Transverse colon (tissue), 4 donors: ENCODE measurements around the gene COPB2. TPM values are rescaled to one million over a fixed set of nuclear protein-coding genes. Genes with fewer than 3 reads are reported as not detected.

ENCODE experiments used
- DNase-seq: peaks from one replicate; pipeline ENCODE4 v3.0.0-alpha.2; 2019
- H3K27ac ChIP-seq, 4 donors: fragments of 200-600 bp; sonication (generic); 2 replicates each; pipeline ENCODE4 v1.5.1; 2016 to 2018; ENCODE audit warnings: inconsistent platforms in 4 of 4
- H3K27me3 ChIP-seq: fragments of 200-600 bp; sonication (generic); 2 replicates; pipeline ENCODE4 v1.5.1; 2017; ENCODE audit warnings: inconsistent platforms
- H3K36me3 ChIP-seq, 4 donors: fragments of 200-600 bp; sonication (generic); 2 replicates each; pipeline ENCODE4 v1.5.1; 2017 to 2019; ENCODE audit warnings: inconsistent platforms in 4 of 4
- H3K4me1 ChIP-seq, 4 donors: fragments of 200-600 bp; sonication (generic); 2 replicates each; pipeline ENCODE4 v1.5.1; 2017 to 2020; ENCODE audit warnings: inconsistent platforms in 4 of 4
- H3K4me3 ChIP-seq, 4 donors: fragments of 200-600 bp; sonication (generic); 1 replicate in 1 of 4; 2 replicates in 3 of 4; pipeline versions ENCODE4 v1.5.1 to v1.6.1; 2017 to 2019; ENCODE audit warnings: inconsistent platforms in 4 of 4
- H3K9me3 ChIP-seq, 2 donors: fragments of 200-600 bp; sonication (generic); 2 replicates each; pipeline ENCODE4 v1.5.1; 2017 to 2019; ENCODE audit warnings: inconsistent platforms in 2 of 2
- CTCF ChIP-seq, 5 experiments: fragments of 200-600 bp in 3 of 5; fragments of 450-650 bp in 2 of 5; sonication (generic) in 3 of 5; IDR thresholded peaks; 1 replicate in 2 of 5; 2 replicates in 3 of 5; pipeline ENCODE4 v1.5.1; 2016 to 2017; ENCODE audit warnings: antibody characterized with exemption in 5 of 5, inconsistent platforms in 3 of 5, mild to moderate bottlenecking in 2 of 5, moderate library complexity in 1 of 5
- EP300 ChIP-seq: sonication (generic); formaldehyde crosslinking; IDR thresholded peaks from one replicate; pipeline ENCODE4 v1.6.1; 2017; ENCODE audit warnings: antibody characterized with exemption, low read depth
- POLR2A ChIP-seq: fragments of 450-650 bp; IDR thresholded peaks from one replicate; pipeline ENCODE4 v1.6.1; 2016; ENCODE audit warnings: antibody characterized with exemption, mild to moderate bottlenecking, moderate library complexity
- POLR2AphosphoS5 ChIP-seq, 3 donors: sonication (generic); formaldehyde crosslinking; IDR thresholded peaks; one replicate each; pipeline ENCODE4 v1.6.1; 2016; ENCODE audit warnings: antibody characterized with exemption in 3 of 3
- WGBS, 2 donors: methylation state at CpG; one replicate each; pipeline ENCODE4 v1.1.5; 2018; ENCODE audit warnings: low coverage in 1 of 2; 5-methylcytosine and 5-hydroxymethylcytosine counted together
- in situ Hi-C, 4 donors: fragments of 200-750 bp; cut with MboI; loops; one replicate each; pipeline versions ENCODE4 v1.15.0 to v1.15.1; 2017; ENCODE audit warnings: low sequenced_read_pairs in 3 of 4, low pct_ligation_motif_present in 1 of 4, low pct_unique_long_range_greater_than_20kb in 1 of 4
- intact Hi-C: fragments of 100-400 bp; cut with DNase I; formaldehyde crosslinking; loops from one replicate; pipeline ENCODE4 v1.15.1; 2023; ENCODE audit warnings: low total_unique reads
- total RNA-seq, 4 donors: library from RNA; depleted of rRNA; stranded (reverse); fragments of >200 nt; gene quantifications; one replicate each; pipeline ENCODE4 v1.1.0, GENCODE V29; 2016

COPB2 gene
- total RNA-seq, 4 donors from 2014 or later = 38.9 to 86.3 (median 56.3) TPM

GRCh38 chr3:139317660-139318430, 71.6 kb downstream of the COPB2 start:
- WGBS, 2 donors = 89% methylated on average over 7 of the region's 8 CpGs; no CpG with 5 or more reads in 1 of the 2 donors
- no peak overlapping the region for H3K4me3 ChIP-seq
- no peaks in the 10 kb centered on the region for H3K36me3 ChIP-seq
- in situ Hi-C loops (loop anchor here in 3 of 4 donors (10.0 to 25.0 kb wide), 3 partner anchors 206 to 906 kb away; no protein-coding TSS in a partner anchor), intact Hi-C loops (no loop called here)
- no peak for DNase-seq
- TF ChIP-seq POLR2A = no peak
- no peak for TF ChIP-seq EP300
- TF ChIP-seq POLR2AphosphoS5 (IDR thresholded peaks at IDR 0.05) = no peak
- TF ChIP-seq CTCF (IDR thresholded peaks at IDR 0.05) = no peak
- no peaks in the 10 kb centered on the region for H3K9me3 ChIP-seq
- H3K27me3 ChIP-seq = peaks cover 22% of the 10 kb centered on the region
- H3K4me1 ChIP-seq = no peaks in the 10 kb centered on the region
- no peak overlapping the region for H3K27ac ChIP-seq

GRCh38 chr3:139317215-139317614, 72.2 kb downstream of the COPB2 start:
- WGBS, 2 donors = 48% methylated on average over 6 of the region's 6 CpGs; no CpG with 5 or more reads in 1 of the 2 donors
- Histone ChIP-seq H3K27ac (no peak overlapping the region), H3K4me1 (no peaks in the 10 kb centered on the region), H3K9me3 (no peaks in the 10 kb centered on the region), H3K27me3 (peaks cover 22% of the 10 kb centered on the region), H3K36me3 (no peaks in the 10 kb centered on the region), H3K4me3 (no peak overlapping the region)
- no peak for DNase-seq
- TF ChIP-seq POLR2A (no peak), POLR2AphosphoS5 (IDR thresholded peaks at IDR 0.05) (no peak), EP300 (no peak), CTCF (IDR thresholded peaks at IDR 0.05) (no peak)
- intact Hi-C loops (no loop called here), in situ Hi-C loops (loop anchor here in 3 of 4 donors (10.0 to 25.0 kb wide), 3 partner anchors 205 to 905 kb away; no protein-coding TSS in a partner anchor)

- H3K4me3 ChIP-seq = no peak overlapping the region
- no peaks in the 10 kb centered on the region for H3K4me1 ChIP-seq
- H3K27me3 ChIP-seq = peaks cover 16% of the 10 kb centered on the region
- TF ChIP-seq CTCF (IDR thresholded peaks at IDR 0.05) = no peak
- no peak for TF ChIP-seq POLR2A
- H3K9me3 ChIP-seq = no peaks in the 10 kb centered on the region
- intact Hi-C loops = no loop called here
- no peak for DNase-seq
- 51 to 84% methylated on average over 2 to 5 of the region's 5 CpGs for WGBS, 2 donors
- H3K27ac ChIP-seq = no peak overlapping the region
- no peaks in the 10 kb centered on the region for H3K36me3 ChIP-seq
- in situ Hi-C loops = loop anchor here in 3 of 4 donors (10.0 to 25.0 kb wide), 3 partner anchors 202 to 902 kb away; no protein-coding TSS in a partner anchor
These were observed 75.5 kb downstream of the COPB2 start for GRCh38 chr3:139313921-139314320.

GRCh38 chr3:139312959-139313358, 76.5 kb downstream of the COPB2 start:
- H3K27me3 ChIP-seq = peaks cover 6% of the 10 kb centered on the region
- H3K9me3 ChIP-seq = no peaks in the 10 kb centered on the region
- TF ChIP-seq POLR2AphosphoS5 (IDR thresholded peaks at IDR 0.05) (no peak), POLR2A (no peak), EP300 (no peak), CTCF (IDR thresholded peaks at IDR 0.05) (no peak)
- H3K36me3 ChIP-seq = no peaks in the 10 kb centered on the region
- H3K4me1 ChIP-seq = no peaks in the 10 kb centered on the region
- no peak overlapping the region for H3K27ac ChIP-seq
- WGBS, 2 donors = 97% methylated on average over 2 of the region's 2 CpGs; no CpG with 5 or more reads in 1 of the 2 donors
- in situ Hi-C loops (loop anchor here in 3 of 4 donors (10.0 to 25.0 kb wide), 3 partner anchors 201 to 901 kb away; no protein-coding TSS in a partner anchor), intact Hi-C loops (no loop called here)
- no peak for DNase-seq
- H3K4me3 ChIP-seq = no peak overlapping the region
